GM19452 (cell line): ENCODE measurements around the gene PABPC1L.

Experiments
- ATAC-seq: cut with Tn5 transposase; IDR thresholded peaks from one replicate; pipeline ENCODE4 v1.9.1; 2021; ENCODE audit not compliant: unreplicated experiment

Gene PABPC1L

DNA sequence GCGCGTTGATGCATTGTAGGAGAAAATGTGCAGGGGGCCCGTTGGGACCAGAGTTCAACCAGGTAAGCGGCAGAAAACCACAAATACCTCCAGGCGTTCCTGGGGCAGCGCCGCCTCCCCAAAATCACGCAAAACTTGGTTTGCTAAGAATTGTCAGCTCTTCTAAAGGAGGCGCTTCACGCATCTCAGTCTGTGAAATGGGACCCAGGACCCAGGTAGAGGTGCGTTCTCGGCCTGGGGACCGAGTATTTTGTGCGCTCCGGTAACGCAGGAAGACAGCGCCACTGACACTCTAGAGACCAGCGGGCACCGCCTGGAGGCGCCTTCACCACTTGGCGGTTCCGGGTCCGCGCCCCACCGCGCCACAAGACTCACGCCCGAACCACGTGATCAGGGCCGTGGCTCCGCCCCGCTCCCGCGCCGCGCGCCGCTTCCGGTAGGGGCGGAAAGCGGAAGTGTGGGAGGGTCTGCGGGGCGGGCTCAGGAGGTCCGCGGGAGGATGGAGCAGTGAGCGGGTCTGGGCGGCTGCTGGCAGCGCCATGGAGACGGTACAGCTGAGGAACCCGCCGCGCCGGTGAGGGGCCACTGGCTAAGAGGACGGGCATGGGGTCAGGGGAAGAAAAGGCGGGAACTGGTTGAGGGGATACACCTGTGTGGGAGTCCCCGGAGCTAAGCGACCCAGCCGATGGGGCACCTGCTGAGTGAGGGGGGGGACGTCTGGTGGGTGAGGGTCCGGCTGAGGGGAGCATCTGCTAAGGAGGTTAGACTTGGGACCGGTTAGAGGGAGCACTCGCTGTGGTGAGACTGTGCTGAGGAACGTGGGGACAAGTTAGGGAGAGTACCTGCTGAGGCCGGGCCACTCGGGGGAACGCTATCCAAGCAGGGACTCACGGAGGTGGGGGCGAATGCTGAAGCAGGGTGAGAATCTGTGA is 56.4 kb downstream of the PABPC1L start, which contains the start of gene STK4:
Gene STK4, plus strand, starts transcription at position 483 of the 932 bp plus-strand sequence. Its CDS starts 57 bp downstream, at position 540.
- ATAC-seq, result peak; percentile 68

DNA sequence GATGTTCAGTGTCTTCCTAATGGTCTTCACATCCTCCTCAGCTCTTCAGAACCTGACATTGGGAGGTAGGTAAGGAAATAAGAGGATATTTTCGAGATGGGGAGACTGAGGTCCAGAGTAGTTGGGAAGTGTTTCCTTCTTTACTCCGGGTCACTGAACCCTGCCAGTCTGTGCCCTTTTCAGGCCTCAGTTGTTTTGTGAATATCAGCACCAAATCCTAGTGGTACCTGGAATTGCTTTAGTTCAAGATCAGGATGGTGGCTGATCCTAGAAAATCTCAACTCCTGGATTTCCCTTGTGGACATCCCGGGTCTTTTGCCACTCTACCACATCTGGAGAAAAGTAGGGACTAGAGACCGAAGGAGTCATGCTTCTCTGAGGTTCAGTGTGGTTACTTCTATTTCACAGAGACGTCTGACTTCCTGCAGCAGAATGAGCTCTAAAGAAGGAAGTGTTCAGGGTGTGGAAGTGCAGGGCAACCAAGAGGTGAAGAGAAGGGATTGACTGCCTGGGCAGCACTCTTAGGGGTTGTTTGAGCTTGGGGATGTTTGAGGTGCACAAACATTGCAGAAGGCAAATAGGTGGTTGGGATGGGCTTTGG is 57.4 kb downstream of the PABPC1L start:
- no peak for ATAC-seq

DNA sequence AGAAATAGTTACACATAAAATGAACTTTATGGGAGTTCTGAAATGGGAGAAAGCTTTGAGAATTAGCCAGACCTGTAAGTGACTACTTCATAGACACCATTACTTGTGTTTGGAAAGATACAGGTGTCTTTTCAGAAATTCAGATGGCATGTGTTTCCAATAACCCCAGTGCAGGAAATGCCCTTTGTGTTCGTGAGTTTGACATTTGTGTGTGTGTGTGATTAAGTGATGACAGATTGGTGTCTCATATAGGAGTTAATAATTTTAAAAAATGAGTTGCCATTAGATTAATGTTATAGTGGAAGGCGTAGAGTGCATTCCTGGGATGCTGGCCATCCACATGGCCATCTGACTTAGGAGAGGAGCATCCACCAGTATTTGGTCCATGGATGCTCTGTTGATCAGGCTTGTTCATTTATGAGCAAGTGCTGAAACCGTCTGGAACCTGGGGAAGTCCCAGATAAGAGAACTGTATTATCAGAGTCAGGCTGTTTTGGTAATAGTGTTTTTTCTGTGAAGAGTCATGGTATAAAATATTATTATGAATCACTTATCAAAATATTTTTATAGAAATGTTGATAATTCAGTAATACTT is 59.5 kb downstream of the PABPC1L start:
- no peak for ATAC-seq

DNA sequence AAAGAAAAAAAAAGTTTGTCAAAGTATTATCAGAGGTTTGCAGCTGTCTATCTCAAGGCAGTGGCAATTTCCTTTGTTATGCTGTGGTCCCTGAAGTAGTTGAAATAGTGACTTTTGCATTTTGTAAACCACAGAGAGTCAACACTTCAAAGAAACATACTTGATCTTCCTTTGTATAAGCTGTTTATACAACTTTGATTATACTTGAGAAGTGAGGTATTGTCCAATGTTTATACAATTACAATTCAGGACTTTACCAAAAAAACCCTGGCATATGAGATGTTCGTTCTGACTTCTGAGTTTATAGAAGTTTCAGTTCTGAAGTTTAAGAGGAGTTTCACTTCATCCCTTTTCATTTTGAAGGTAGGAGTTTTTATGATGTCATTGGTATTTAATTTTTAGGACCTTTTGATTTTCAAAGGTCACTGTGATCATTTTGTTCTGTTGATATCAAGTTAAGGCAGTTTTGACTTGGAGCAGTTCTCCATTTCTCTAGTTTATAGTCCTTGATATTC is 60.4 kb downstream of the PABPC1L start:
- no peak for ATAC-seq

DNA sequence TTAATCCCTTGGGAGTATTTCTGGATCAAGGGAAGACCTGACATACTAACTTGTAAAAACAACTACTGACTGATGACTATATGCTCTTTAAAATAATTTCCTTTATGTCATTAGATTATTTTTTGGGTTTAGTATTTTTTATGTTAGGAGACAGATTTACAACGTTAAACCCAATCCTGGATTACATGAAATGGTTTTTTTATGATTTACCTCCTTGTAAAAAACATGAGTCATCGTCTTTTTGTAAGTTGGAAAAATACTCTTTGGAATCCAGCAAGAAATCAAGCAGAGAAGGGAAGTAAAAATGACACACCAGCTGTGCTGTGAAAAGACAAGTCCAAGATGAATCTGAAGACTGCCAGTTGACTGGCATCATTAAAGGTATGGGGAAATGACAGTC is 63.2 kb downstream of the PABPC1L start:
- no peak for ATAC-seq

DNA sequence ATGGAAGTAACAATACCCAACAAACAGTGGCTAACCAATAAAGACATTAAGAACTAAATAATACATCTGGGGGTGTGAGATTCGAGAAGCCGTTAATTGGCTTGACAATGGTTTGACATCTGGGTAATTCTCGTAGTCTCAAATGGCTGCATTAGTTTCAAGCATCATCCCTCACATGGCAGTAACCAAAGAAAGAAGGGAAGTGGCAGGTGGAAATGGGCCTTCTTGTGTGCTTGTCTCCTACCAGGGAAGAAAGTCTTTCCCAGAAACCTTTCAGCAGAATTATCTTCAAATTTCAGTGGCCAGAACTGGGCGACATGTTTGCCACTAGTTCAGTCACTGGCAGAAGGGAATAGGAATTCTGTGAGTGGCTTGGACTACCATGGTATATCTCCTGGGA is 66.8 kb downstream of the PABPC1L start:
- ATAC-seq, result no peak

DNA sequence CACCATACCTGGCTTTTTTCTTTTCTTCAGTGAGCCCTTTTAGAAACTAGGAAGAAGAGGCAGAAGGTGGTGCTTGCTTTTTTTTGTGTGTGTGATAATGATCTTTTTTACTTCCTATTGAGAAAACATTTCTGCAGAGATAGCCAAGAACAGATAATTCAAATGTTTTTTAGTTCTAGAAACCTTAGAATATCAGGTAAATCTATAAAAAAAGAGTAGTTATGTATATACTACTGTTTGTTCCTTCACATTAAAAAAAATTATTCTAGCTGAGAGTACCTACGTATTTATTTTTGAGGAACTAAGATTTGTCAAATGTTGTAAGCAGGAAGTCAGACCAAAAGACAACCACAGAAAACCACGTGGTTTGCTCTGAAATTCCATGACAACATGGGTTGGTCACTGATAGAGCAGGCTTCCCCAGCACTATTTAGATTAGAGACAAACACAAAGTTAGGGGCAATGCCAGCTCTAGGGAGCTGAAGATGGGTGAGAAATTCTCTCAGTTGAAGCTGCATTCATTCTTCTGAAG is 69.3 kb downstream of the PABPC1L start:
- ATAC-seq, result no peak

DNA sequence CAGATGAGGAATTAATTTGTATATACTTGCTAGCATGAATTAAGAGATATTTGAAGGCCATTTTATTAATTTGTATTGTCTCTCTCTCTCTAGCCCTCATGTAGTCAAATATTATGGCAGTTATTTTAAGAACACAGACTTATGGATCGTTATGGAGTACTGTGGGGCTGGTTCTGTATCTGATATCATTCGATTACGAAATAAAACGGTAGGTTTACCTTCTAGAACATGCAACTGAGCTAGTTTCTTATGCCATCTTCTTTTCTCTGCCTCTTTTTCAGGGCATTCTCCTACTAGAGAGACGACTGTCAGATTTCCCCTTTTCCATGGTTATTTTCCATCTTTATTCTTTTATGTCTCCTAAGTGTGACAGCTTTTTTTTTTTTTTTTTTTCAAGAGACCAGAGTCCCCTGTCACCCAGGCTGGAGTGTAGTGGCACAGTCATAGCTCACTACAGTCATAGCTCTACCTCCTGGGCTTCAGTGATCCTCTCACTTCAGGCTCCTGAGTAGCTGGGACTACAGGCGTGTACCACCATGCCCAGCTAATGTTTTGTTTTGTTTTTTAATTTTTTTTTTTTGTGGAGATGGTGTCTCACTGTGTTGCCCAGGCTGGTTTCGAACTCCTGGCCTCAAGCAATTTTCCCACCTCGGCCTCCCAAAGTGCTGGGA is 72.0 kb downstream of the PABPC1L start:
- no peak for ATAC-seq

DNA sequence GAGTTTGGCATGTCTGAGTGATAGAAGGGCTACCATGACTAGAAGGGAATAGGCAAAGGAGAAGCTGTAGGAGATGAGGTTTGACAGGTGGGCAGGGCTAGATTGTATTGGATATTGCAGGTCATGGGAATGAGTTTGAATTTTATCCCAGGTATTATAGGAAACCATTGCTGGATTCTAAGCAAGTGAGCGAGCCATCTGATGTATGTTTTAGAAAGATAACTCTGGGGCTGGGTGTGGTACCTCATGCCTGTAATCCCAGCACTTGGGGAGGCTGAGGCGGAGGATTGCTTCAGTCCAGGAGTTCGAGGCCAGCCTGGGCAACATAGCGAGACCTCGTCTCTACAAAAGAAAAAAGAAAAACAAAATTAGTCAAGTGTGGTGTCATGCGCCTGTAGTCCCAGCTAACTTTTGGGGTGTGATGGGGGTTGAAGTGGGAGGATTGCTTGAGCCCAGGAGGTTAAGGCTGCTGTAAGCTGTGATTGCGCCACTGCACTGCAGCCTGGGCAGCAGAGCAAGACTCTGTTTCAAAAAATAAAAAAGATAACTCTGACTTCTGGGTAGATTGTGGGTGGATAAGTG is 73.3 kb downstream of the PABPC1L start:
- ATAC-seq, result no peak

DNA sequence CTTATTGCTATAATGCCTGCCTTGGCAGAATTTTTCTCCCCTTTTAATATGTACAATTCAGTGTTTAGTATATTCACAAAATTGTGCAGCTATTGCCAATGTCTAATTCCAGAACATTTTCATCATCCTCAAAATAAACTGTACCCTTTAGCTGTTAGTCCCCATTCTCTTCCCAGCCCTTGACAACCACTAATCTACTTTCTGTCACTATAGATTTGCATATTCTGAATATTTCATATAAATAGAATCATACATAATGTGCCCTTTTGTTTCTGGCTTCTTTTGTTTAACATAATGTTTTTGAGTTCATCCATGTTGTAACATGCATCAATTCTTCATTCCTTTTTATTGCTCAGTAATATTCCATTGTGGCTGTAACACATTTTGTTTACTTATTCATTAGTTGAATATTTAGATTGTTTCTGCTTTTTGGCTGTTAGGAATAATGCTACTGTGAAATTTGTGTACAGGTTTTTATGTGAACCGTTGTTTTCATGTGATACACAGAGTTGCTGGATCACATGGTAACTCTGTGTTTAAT is 78.8 kb downstream of the PABPC1L start:
- no peak for ATAC-seq
